Muscle of leg (tissue), 11 donors: ENCODE results near the gene IGF1R. TPM values are rescaled to one million over a fixed set of nuclear protein-coding genes. Genes with fewer than 3 reads are reported as not detected.

Source experiments
- DNase-seq: peaks from one replicate; pipeline ENCODE4 v3.0.0; 2013
- H3K27ac ChIP-seq: one replicate; pipeline ENCODE4 v1.5.1; 2013; ENCODE audit warnings: mild to moderate bottlenecking, low read length, control low read depth
- H3K27me3 ChIP-seq: one replicate; pipeline ENCODE4 v1.6.1; 2013; ENCODE audit warnings: low read length; ENCODE audit not compliant: control insufficient read depth, insufficient read depth
- H3K36me3 ChIP-seq: one replicate; pipeline ENCODE4 v1.6.1; 2013; ENCODE audit warnings: low read length; ENCODE audit not compliant: control insufficient read depth, insufficient read depth
- H3K4me1 ChIP-seq: one replicate; pipeline ENCODE4 v1.6.1; 2013; ENCODE audit warnings: low read length; ENCODE audit not compliant: control insufficient read depth, insufficient read depth
- H3K4me3 ChIP-seq: one replicate; pipeline ENCODE4 v1.5.1; 2013; ENCODE audit warnings: low read length, control low read depth
- H3K9me3 ChIP-seq: replicated peaks from 2 replicates; pipeline ENCODE4 v1.6.1; 2013; ENCODE audit warnings: low read depth, low read length; ENCODE audit not compliant: control insufficient read depth
- WGBS: methylation state at CpG from one replicate; pipeline ENCODE4 v1.1.5; 2013; ENCODE audit warnings: missing lambda C conversion rate; ENCODE audit not compliant: insufficient coverage; 5-methylcytosine and 5-hydroxymethylcytosine counted together
- polyA plus RNA-seq, 8 donors: library from polyadenylated mRNA; unstranded; fragments of 120-200 nt; gene quantifications; one replicate each; pipeline versions ENCODE4 v1.2.1 to v1.2.3, GENCODE V29; 2013; ENCODE audit warnings: inconsistent platforms in 1 of 8, low replicate concordance in 1 of 8; ENCODE audit not compliant: insufficient read length in 8 of 8, insufficient read depth in 1 of 8
- total RNA-seq: library from RNA; stranded (reverse); fragments of 120-200 nt; gene quantifications from one replicate; pipeline ENCODE4 v1.2.4, GENCODE V29; 2013

IGF1R gene
- total and polyA plus RNA-seq, 9 donors: 13.0 to 19.7 (median 18.3) TPM

DNA sequence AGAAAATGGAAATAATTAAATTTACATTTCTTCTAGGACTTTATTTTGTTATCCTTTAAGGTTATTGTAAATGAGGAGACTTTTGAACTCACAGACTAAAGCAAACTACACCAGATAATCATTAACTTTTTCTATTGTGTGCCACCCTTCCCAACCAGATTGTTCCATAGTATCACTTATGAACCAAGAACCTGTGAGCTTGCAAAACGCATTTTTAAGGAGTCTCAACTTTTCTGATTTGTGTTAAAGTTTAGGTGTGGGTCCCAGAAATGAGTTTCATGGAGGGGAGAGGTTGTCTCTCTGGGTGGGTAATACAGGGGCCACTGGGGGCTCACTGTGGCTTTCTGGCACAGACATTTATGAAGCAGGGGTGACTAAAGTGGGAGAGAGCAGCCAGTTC is 75.7 kb downstream of the IGF1R start:
- peaks cover 40% of the 10 kb centered on the region for H3K4me1 ChIP-seq
- WGBS: no CpG with 5 or more reads among the region's 1 CpG
- H3K27ac ChIP-seq: no peak overlapping the region

DNA sequence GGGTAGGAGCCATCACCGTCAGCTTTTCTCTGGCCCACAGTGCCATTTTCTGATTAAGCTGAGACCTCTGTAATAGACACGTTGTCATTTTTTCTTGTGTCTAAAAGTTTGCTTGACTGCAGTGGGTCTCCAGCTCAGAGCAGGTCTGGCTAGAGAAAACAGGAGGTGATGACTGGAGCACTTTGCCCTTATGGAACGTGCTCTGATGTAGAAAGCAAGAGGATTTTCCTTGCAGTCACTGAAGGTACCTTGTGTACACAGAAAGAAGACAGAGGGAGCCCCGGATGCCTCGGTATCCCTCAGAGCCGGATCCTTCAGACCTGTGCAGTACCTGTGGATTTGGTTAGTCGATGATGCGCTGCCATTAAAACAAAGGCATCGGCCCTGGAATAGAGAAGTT is 76.2 kb downstream of the IGF1R start:
- H3K27ac ChIP-seq: no peak overlapping the region
- no peaks in the 10 kb centered on the region for H3K27me3 ChIP-seq
- no peaks in the 10 kb centered on the region for H3K9me3 ChIP-seq
- peaks cover 39% of the 10 kb centered on the region for H3K4me1 ChIP-seq
- H3K4me3 ChIP-seq: no peak overlapping the region
- WGBS: 90% methylated on average over 8 of the region's 9 CpGs
- H3K36me3 ChIP-seq: no peaks in the 10 kb centered on the region
- DNase-seq: no peak

More for the DNA sequence above, 75.7 kb downstream of the IGF1R start:
- Histone ChIP-seq H3K36me3 (no peaks in the 10 kb centered on the region), H3K9me3 (no peaks in the 10 kb centered on the region), H3K27me3 (no peaks in the 10 kb centered on the region), H3K4me3 (no peak overlapping the region)
- no peak for DNase-seq

DNA sequence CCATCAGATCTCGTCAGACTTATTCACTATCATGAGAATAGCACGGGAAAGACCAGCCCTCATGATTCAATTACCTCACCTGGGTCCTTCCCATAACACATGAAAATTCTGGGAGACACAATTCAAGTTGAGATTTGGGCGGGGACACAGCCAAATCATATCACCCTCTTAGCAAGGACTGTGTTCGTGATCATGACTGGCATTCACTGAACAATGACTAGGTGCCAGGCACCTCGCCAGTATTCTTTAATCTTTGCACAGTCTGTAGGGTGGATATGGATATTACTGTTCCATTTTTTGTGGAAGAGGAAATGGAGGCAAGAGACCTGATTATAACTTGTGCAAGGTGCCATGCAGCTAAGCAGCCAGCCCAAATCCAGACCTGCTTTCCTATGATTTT is 77.5 kb downstream of the IGF1R start:
- Histone ChIP-seq H3K4me3 (no peak overlapping the region), H3K9me3 (no peaks in the 10 kb centered on the region), H3K36me3 (no peaks in the 10 kb centered on the region), H3K4me1 (peaks cover 31% of the 10 kb centered on the region), H3K27me3 (no peaks in the 10 kb centered on the region), H3K27ac (no peak overlapping the region)
- no peak for DNase-seq
- WGBS: 50% methylated on average over 2 of the region's 5 CpGs

DNA sequence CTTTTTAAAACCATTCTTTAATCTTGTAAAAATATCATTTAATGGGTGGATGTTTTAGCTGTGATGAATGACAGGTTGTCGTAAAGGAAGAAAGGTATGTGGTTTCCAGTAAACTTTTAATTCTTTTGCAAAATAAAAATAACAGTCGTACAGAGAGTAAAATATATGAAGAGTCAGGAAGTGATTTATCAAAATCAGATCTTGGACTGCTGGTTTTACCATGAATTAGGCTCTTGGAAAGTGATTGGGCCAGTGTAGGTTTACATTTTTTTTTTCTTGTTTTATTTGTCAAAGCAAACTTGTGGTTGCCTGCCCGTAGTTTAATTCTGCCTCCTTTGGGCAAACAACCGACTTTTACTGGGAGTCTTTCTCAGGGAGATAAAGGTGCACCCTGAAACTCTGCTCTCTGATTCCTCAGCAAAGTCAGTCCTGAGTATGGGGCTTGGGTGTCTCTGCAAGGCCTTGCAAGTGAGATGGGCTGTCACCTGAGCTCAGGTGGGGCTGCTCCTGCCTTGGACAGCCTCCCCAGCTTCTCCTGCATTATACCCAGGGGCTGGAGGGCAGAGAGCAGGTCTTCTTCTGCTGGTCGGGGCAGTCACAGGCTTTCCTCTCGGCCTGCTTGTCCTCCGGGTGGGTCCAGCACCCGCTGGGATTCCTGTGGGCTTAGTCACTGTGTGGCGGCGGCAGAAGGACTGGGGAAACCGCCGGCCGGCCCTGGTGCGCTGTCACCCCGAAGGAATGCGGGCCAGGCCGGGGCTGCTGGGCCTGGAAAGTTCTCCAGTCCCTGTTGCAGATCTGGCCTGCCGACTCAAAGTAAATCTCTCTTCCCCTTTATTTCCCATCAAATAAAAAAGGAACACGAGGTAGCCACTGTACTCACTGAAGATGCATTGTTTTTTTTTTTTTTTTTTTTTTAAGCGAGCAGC is 79.0 kb downstream of the IGF1R start:
- no peaks in the 10 kb centered on the region for H3K9me3 ChIP-seq
- no peaks in the 10 kb centered on the region for H3K36me3 ChIP-seq
- peak; percentile 78 for DNase-seq
- peak overlapping the region; percentile 84 for H3K27ac ChIP-seq
- H3K27me3 ChIP-seq: no peaks in the 10 kb centered on the region
- H3K4me3 ChIP-seq: no peak overlapping the region
- H3K4me1 ChIP-seq: peaks cover 34% of the 10 kb centered on the region
- WGBS: 18% methylated on average over 9 of the region's 20 CpGs

DNA sequence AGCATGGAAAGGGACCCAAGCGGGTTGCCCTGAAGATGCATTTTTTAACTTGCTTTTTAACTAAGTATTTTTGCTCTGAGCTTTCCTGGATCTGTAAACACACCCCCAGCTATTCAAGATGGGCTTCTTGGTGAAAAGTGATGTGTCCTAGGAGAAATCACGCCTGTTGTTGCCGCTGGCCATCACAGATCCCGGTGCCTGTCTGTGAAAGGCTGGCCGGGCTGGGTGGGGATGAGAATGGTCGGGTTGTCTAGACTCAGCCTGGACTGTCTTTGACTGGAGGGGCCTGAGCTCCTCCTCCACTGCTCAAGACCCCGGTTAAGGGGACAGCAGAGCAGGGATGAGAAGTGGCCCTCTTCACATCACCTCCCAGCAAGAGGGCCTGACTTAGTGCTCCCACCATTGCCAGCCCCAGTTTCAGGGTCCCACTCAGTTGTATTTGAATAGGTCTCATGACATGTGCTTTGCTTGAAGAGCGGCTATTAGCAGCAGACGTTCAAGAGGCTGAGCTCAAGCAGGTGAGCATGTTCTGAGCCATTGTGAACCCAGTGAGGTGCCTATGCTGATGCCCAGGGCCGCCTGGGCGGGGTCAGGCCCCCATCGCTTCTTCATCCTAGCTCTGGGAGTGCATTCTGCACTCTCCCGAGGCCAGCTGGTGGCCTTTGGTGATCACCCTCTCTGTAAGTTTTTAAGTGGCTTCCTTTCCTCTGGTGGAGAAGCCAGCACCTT is 79.9 kb downstream of the IGF1R start:
- H3K4me1 ChIP-seq: peaks cover 35% of the 10 kb centered on the region
- no peak overlapping the region for H3K4me3 ChIP-seq
- WGBS: 77% methylated on average over 6 of the region's 13 CpGs

DNA sequence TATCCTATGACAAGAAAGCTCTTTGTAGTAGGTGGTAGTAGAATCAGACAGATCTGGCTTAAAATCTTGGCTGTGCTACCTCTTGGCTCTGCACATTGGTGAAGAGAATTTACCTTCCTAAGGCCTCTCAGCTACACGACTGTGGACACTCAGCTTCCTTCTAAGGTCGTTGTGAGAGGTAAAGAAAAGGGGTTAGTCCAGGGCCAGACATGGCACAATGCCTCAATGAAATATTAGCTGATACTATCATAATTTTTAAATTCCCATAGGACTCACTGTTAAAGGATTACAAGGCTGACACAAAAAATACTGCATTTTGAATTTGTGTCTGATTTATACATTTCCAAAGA is 80.4 kb downstream of the IGF1R start:
- Histone ChIP-seq H3K9me3 (no peaks in the 10 kb centered on the region), H3K4me3 (no peak overlapping the region), H3K27ac (no peak overlapping the region), H3K4me1 (peaks cover 35% of the 10 kb centered on the region), H3K27me3 (no peaks in the 10 kb centered on the region), H3K36me3 (no peaks in the 10 kb centered on the region)
- no peak for DNase-seq
- no CpG with 5 or more reads among the region's 2 CpGs for WGBS

More for the DNA sequence above, 79.9 kb downstream of the IGF1R start:
- H3K36me3 ChIP-seq: no peaks in the 10 kb centered on the region
- H3K9me3 ChIP-seq: no peaks in the 10 kb centered on the region
- peak overlapping the region; percentile 84 for H3K27ac ChIP-seq
- no peaks in the 10 kb centered on the region for H3K27me3 ChIP-seq
- no peak for DNase-seq

DNA sequence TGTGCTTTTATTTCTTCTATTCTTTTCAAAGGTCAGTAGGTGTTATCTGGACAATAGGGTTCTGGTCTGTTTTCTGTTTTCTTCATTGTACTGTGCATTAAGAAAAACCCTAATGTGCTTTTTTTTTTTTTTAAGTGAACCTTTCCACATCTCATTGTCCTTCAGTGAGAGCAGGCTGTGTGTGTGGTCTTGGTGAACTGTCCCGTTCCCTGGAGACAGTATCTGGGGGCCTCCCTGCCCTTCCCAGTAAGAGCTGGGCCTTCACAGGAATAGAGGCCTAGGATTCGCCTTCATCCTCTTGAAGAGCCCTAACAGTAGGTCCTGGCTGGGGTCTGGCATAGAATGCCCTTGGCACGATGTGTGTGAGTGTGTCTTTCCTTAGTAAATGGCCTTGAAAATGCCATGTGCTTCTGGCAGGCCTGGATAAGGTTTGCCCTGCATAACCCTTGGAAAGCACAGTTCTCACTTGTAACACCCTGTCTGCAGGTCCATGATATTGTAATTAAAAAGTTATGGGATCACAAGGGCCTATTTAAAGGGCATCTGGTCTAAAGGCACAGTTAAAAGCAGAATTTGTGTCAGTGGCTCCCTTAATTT is 81.2 kb downstream of the IGF1R start:
- Histone ChIP-seq H3K36me3 (no peaks in the 10 kb centered on the region), H3K4me3 (no peak overlapping the region), H3K27ac (no peak overlapping the region), H3K4me1 (peaks cover 35% of the 10 kb centered on the region), H3K9me3 (no peaks in the 10 kb centered on the region), H3K27me3 (no peaks in the 10 kb centered on the region)
- WGBS: 69% methylated on average over 2 of the region's 3 CpGs
- no peak for DNase-seq

DNA sequence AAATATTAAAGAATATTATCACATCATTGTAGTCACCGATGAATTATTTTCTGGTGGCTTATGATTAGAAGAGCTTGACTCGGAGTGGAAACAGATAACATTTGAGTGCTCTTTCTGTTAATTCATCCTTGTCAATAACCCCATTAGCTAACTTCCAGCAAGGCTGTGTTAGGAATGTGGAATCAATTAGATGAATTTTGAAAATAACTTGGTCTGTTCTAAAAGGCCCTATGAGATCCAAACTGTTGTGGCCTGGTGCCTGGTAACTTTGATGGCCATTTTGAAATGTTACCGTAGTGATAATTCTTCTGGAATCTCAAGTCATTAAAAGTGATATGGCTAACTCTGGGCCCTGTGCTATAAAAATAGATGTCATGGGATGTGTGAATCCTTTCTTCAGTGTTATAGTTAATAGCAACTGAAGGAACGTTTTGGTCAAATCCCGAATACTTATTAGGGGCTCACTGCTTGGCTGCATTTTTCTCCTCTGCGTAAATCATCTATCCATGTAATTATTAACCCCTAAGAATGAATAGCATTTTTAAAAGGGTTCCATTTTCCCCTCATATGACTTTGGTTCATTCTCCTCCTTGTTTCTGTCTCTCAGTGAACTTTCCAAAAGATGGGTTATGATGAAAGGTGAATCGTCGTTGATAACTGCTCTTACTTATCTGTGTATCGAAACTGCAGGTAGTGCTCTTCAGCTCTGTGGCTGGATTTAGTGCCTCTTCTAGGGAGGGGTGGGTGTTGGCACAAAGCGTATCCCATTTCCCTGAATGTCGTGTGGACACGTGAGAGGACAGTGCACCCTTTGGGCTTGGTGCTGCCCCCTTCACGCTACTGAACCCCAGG is 82.7 kb downstream of the IGF1R start:
- no peak for DNase-seq
- H3K9me3 ChIP-seq: no peaks in the 10 kb centered on the region
- no peak overlapping the region for H3K4me3 ChIP-seq
- 88% methylated on average over 8 of the region's 13 CpGs for WGBS
- H3K4me1 ChIP-seq: peaks cover 35% of the 10 kb centered on the region
- no peaks in the 10 kb centered on the region for H3K36me3 ChIP-seq
- no peaks in the 10 kb centered on the region for H3K27me3 ChIP-seq
- peak overlapping the region; percentile 23 for H3K27ac ChIP-seq

DNA sequence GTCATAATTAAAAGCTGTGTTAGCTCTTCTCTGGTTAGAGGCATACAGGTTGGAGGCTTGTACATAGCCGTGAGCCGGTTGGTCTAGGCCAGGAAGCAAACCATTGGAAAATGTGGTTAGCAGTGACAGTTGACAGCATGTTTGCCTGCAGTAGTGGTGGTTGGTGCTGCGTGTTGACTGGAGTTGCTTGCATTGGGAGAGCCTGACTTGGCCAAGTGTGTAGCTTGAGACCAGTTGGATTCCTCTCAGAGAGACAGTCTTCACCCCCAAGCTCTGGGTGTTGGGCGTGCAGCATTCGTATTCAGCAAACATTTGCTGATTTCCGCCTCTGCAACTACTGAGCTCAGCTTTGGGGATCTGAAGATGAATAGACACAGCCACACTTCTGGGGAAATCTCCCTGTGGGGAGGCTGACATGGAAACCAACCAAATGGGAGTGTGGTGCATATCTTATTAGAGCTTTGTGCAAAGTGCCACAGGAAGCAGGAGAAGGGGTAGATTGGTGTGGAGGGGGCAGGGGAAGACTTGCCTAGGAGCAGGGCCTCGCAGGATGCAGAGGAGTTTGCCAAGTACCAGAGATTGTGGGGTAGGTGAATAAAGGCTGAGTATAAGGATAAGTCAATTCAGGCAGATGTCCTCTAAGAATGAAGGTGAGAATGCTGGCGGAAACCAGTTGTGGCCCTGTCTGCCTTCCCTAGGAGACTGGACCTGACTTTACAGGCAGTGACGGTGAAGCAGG is 83.5 kb downstream of the IGF1R start:
- H3K27me3 ChIP-seq: no peaks in the 10 kb centered on the region
- H3K4me3 ChIP-seq: no peak overlapping the region
- H3K9me3 ChIP-seq: no peaks in the 10 kb centered on the region
- no peaks in the 10 kb centered on the region for H3K36me3 ChIP-seq
- peaks cover 35% of the 10 kb centered on the region for H3K4me1 ChIP-seq
- no peak for DNase-seq
- H3K27ac ChIP-seq: peak overlapping the region; percentile 1
- WGBS: 95% methylated on average over 8 of the region's 9 CpGs
